Activated T-helper 1 cell treated with anti-CD3 and anti-CD28 coated beads, Interleukin-12 subunit alpha, Interleukin-12 subunit beta, Interleukin-2, Interleukin-4 antibody, amounts not matched to agents 30 ng/mL and 10 ng/mL and 1 ng/mL, durations not matched to agents 14 hours and 24 hours and 36 hours (primary cell): ENCODE results near the gene TTLL7. TPM values are rescaled to one million over a fixed set of nuclear protein-coding genes. Genes with fewer than 3 reads are reported as not detected.

Experiments used
- DNase-seq: peaks from one replicate; pipeline ENCODE4 v3.0.0; 2021; ENCODE audit warnings: low spot score
- H3K27ac Mint-ChIP-seq: one replicate; pipeline ENCODE4 v1.8.0; 2021; ENCODE audit warnings: mild to moderate bottlenecking, mixed read lengths
- H3K27me3 Mint-ChIP-seq: one replicate; pipeline ENCODE4 v1.8.0; 2022; ENCODE audit warnings: mild to moderate bottlenecking, moderate library complexity, mixed read lengths; ENCODE audit not compliant: insufficient read depth
- H3K36me3 Mint-ChIP-seq: one replicate; pipeline ENCODE4 v1.8.0; 2021; ENCODE audit warnings: low read depth, mixed read lengths
- H3K4me1 Mint-ChIP-seq: one replicate; pipeline ENCODE4 v1.8.0; 2021; ENCODE audit warnings: low read depth, mixed read lengths
- H3K4me3 Mint-ChIP-seq: one replicate; pipeline ENCODE4 v1.8.0; 2021; ENCODE audit warnings: mild to moderate bottlenecking, moderate library complexity, mixed read lengths
- H3K9me3 Mint-ChIP-seq: one replicate; pipeline ENCODE4 v1.8.0; 2021; ENCODE audit warnings: mixed read lengths
- intact Hi-C: fragments of 100-400 bp; cut with micrococcal nuclease; formaldehyde crosslinking; loops from one replicate; pipeline ENCODE4 v1.15.1; 2024
- total RNA-seq: library from RNA; stranded (reverse); gene quantifications from 2 replicates; pipeline ENCODE4 v1.2.3, GENCODE V29; 2022

TTLL7 gene
- total RNA-seq, 1 donor from 2014 or later = 0.29 TPM

DNA sequence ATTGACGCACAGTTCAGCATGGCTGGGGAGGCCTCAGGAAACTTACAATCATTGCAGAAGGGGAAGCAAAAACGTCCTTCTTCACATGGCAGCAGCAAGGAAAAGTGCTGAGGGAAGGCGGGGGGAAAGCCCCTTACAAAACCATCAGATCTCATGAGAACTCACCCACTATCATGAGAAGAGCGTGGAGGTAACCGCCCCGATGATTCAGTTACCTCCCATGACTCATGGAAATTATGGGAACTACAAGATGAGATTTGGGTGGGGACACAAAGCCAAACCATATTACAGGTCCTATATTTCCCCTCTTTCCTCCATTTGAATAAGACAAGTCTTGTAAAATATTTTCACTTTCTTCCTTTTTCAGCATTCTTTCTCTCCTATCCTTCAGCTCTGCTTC lies 7.7 kb upstream of the TTLL7 start:
- intact Hi-C loops = no loop called here
- no peaks in the 10 kb centered on the region for H3K9me3 Mint-ChIP-seq
- DNase-seq = no peak
- H3K27me3 Mint-ChIP-seq = peaks cover 22% of the 10 kb centered on the region
- H3K4me3 Mint-ChIP-seq = no peak overlapping the region
- no peaks in the 10 kb centered on the region for H3K36me3 Mint-ChIP-seq
- H3K27ac Mint-ChIP-seq = no peak overlapping the region
- no peaks in the 10 kb centered on the region for H3K4me1 Mint-ChIP-seq

DNA sequence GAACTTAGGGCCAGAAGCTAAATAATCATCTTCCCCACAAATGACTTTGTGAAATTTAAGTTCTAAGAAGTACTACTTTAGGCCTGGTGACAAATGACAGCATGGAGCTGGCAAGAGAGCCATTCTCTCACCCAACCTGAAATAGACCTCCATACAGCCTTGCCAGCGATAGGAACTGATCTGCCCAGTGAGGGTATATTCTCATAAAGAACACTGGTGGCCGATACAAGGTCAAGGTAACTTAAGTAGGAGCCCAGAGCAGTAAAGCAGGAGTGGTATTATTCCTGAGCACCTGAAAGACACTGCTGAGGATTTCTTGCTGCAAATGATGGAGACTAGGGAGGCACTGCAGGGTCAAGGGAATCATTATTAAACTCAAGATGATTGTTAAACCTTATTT lies 2.6 kb upstream of the TTLL7 start:
- H3K4me3 Mint-ChIP-seq = no peak overlapping the region
- no peak for DNase-seq
- intact Hi-C loops = no loop called here
- H3K4me1 Mint-ChIP-seq = peaks cover 24% of the 10 kb centered on the region
- peaks cover 48% of the 10 kb centered on the region for H3K27me3 Mint-ChIP-seq
- H3K27ac Mint-ChIP-seq = no peak overlapping the region
- no peaks in the 10 kb centered on the region for H3K36me3 Mint-ChIP-seq
- H3K9me3 Mint-ChIP-seq = no peaks in the 10 kb centered on the region

DNA sequence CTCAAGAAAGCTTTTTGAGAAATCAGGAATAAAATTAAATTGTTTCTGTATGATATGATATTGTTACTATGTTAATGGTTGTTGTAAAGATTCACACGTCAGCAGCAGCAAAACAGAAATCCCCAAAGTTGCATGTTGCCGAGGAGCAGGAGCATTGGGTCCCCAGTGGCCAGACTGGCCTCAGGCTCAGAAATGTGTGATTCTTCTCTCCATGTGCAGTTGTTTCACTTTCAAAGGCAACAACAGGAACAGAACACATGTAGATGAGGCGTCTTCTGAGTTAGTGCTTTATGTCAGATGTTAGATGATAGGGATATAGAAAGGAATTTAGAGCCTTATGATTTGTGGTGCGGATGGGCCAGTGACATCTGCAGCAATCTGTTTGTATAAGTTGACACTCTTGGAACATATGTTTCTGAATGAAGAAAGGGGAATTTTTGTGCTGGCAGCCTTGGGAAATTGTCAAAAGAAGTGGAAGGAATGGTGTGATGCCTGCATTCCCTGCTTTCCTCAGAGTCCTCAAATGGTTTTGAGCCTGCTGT lies 2.1 kb upstream of the TTLL7 start:
- intact Hi-C loops = no loop called here
- H3K4me3 Mint-ChIP-seq = no peak overlapping the region
- no peak overlapping the region for H3K27ac Mint-ChIP-seq
- H3K27me3 Mint-ChIP-seq = peaks cover 53% of the 10 kb centered on the region
- no peaks in the 10 kb centered on the region for H3K36me3 Mint-ChIP-seq
- no peaks in the 10 kb centered on the region for H3K9me3 Mint-ChIP-seq
- H3K4me1 Mint-ChIP-seq = peaks cover 24% of the 10 kb centered on the region
- DNase-seq = no peak

DNA sequence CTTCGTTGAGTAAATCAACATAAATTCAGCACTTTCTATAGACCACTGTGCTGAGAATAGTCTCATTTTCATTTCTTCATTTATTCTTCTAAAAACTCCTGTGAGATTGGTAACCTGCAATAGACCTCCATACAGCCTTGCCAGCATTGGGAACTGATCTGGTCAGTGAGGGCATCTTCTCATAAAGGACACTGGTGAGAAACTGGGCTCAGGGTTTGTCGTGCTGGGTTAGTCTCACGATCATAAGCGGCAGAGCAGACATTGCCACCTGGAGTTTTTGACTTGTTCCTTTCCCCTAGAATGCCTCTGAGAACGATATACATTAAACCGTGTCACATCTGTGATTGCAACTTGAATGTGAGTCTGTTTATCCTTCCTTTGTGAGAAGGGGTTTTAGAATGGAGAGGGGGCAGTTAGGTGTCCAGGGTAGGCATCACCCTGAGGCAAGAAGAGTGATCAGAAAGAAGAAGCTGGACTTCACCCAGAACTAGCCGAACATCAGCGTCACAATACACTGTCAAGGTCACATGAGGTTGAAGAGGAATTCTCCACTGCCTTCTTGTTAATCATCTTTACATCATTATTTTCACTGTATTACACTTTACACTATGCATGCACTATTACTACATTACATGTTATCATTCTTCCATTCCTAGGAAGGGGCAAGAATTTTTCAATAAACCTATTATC lies 1.4 kb upstream of the TTLL7 start:
- H3K4me3 Mint-ChIP-seq = peak overlapping the region; percentile 82
- intact Hi-C loops = no loop called here
- peaks cover 24% of the 10 kb centered on the region for H3K4me1 Mint-ChIP-seq
- no peak for DNase-seq
- peaks cover 56% of the 10 kb centered on the region for H3K27me3 Mint-ChIP-seq
- H3K9me3 Mint-ChIP-seq = no peaks in the 10 kb centered on the region
- H3K27ac Mint-ChIP-seq = no peak overlapping the region
- no peaks in the 10 kb centered on the region for H3K36me3 Mint-ChIP-seq

DNA sequence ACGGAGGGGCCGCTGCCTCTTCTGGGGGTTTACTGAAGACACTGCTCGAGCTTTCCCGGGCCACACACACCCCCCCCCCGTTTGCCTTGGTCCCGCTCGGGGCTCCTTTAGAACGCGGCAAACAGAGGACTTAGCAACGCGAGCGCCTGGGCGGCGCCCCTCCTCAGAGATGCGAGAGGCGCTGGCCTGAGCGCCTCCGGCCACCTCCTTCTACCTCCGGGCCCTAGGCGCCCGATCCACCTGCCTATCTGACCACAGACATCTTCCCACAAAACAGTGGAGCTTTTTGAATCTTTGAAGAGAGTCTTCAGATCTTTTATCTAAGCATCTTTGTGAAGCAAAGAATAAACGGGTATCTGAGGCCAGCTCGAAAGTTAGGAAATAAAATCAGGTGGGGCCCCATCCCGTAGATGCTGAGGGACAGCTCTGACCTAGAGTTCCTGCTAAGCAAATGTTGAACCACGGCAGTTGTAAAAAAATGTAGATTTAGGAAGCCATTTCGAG lies 436 bp upstream of the TTLL7 start:
- intact Hi-C loops = loop anchor here (1.0 to 5.0 kb wide), 5 partner anchors 79 to 1278 kb away; partner anchors contain the start of genes BCL10, SAMD13 and SSX2IP
- Mint-ChIP-seq H3K4me1 (peaks cover 24% of the 10 kb centered on the region), H3K27me3 (peaks cover 60% of the 10 kb centered on the region), H3K27ac (peak overlapping the region; percentile 56), H3K36me3 (no peaks in the 10 kb centered on the region), H3K9me3 (no peaks in the 10 kb centered on the region), H3K4me3 (peak overlapping the region; percentile 82)
- no peak for DNase-seq

DNA sequence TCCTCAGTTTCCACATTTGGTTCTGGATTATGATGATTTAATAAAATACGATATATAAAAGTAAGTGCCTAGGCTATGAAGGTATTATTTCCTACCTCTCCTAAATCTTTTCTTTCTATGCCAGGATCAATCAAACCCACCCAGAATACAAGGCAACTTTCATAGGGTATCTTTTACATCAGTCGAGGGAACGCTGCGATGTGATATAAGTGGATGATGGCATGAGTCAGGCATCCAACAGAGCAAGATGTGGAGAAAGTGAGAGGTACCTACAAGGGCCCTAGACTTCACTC lies 781 bp downstream of the TTLL7 start:
- peaks cover 24% of the 10 kb centered on the region for H3K4me1 Mint-ChIP-seq
- DNase-seq = no peak
- H3K36me3 Mint-ChIP-seq = no peaks in the 10 kb centered on the region
- H3K27me3 Mint-ChIP-seq = peaks cover 62% of the 10 kb centered on the region
- H3K9me3 Mint-ChIP-seq = no peaks in the 10 kb centered on the region
- no peak overlapping the region for H3K27ac Mint-ChIP-seq
- intact Hi-C loops = loop anchor here (5.0 kb wide), 4 partner anchors 124 to 1279 kb away; partner anchors contain the start of genes BCL10, SAMD13 and SSX2IP
- H3K4me3 Mint-ChIP-seq = peak overlapping the region; percentile 89

DNA sequence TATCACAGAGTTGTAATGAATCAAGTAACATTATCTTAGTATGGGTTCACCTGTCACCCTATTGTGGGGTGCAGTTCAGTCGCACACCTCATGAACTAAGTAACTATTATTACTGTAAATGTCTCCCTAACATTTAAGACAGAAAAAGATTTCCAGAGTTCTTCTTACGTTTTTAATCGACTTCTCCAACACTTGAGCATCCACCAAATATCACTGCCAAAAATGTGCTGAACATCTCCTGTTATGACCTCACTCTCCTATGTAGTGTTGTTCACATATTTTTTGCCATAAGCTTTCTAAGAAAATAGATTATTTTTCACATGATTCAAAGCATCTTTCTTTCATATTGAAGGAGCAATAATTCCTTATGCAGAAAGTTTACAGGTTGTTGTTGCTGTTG lies 1.3 kb downstream of the TTLL7 start:
- intact Hi-C loops = loop anchor here (2.0 to 5.0 kb wide), 5 partner anchors 125 to 1280 kb away; partner anchors contain the start of genes BCL10, SAMD13 and SSX2IP
- peaks cover 24% of the 10 kb centered on the region for H3K4me1 Mint-ChIP-seq
- H3K9me3 Mint-ChIP-seq = no peaks in the 10 kb centered on the region
- peaks cover 62% of the 10 kb centered on the region for H3K27me3 Mint-ChIP-seq
- H3K4me3 Mint-ChIP-seq = no peak overlapping the region
- H3K27ac Mint-ChIP-seq = no peak overlapping the region
- no peaks in the 10 kb centered on the region for H3K36me3 Mint-ChIP-seq
- DNase-seq = no peak

DNA sequence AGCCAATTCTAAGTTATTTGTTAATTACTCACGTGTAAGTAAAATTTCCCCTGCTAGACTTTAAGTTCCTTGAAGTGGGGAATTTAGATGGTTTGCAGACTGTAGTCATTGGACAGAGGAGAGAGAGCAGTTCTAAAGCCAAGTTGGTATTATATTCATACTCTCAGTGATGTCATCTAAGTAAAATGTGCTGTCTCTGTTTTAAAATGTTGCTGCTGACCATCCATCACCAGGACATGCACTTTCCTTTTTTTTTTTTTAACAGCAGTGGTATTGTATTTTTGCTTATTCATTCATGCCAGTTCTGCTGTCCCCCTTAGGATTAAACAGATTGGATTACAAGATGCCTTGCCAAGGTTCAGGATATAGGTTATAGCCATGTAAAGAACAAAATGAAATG lies 2.3 kb downstream of the TTLL7 start:
- Mint-ChIP-seq H3K36me3 (no peaks in the 10 kb centered on the region), H3K4me1 (peaks cover 24% of the 10 kb centered on the region), H3K4me3 (no peak overlapping the region), H3K27ac (no peak overlapping the region), H3K27me3 (peaks cover 60% of the 10 kb centered on the region), H3K9me3 (no peaks in the 10 kb centered on the region)
- intact Hi-C loops = loop anchor here (2.0 to 5.0 kb wide), 5 partner anchors 126 to 1281 kb away; partner anchors contain the start of genes BCL10, SAMD13 and SSX2IP
- no peak for DNase-seq

DNA sequence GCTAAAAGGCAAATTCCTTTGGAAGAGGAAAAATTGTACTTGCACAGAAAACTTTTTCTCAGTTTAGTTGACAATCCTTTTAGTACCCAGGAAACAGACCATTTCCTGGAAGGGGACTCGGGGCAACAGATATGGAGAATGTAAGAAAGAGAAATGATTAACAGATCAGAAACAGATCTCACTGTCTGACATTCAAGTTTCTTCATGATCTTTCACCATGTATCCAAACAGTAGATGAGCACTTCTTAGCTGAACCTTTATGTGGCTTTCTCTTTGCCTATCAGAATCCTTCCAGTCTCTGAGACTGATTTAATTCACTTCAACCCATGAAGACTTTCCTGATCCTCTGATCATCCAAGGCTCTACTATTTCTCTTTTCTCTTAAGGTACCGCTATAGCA lies 2.7 kb downstream of the TTLL7 start:
- peaks cover 58% of the 10 kb centered on the region for H3K27me3 Mint-ChIP-seq

DNA sequence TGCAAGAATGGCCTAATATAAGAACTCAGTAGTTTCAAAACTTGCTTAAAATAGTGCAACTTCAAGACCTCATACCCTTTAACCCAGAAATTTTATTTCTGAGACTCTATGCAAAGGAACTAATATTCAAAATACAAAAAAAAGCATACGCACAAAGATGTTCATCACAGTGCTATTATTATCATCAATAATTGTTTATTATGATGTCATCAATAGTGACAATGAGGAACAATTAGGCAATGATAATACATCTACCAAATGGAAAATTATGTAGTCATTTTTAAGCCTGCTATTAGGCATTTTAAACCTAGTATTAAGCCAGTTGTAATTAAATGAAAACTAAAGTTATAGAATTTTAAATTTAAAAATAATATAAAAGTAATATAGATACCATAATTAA lies 3.3 kb downstream of the TTLL7 start:
- no peak overlapping the region for H3K4me3 Mint-ChIP-seq
- no peaks in the 10 kb centered on the region for H3K9me3 Mint-ChIP-seq
- no peak overlapping the region for H3K27ac Mint-ChIP-seq
- no peak for DNase-seq
- no peaks in the 10 kb centered on the region for H3K36me3 Mint-ChIP-seq
- intact Hi-C loops = loop anchor here (2.0 to 5.0 kb wide), 5 partner anchors 127 to 1282 kb away; partner anchors contain the start of genes BCL10, SAMD13 and SSX2IP
- peaks cover 20% of the 10 kb centered on the region for H3K4me1 Mint-ChIP-seq
- H3K27me3 Mint-ChIP-seq = peaks cover 55% of the 10 kb centered on the region

More for the DNA sequence above, 2.7 kb downstream of the TTLL7 start:
- H3K4me3 Mint-ChIP-seq = no peak overlapping the region
- intact Hi-C loops = loop anchor here (2.0 to 5.0 kb wide), 5 partner anchors 126 to 1281 kb away; partner anchors contain the start of genes BCL10, SAMD13 and SSX2IP
- H3K27ac Mint-ChIP-seq = no peak overlapping the region
- H3K9me3 Mint-ChIP-seq = no peaks in the 10 kb centered on the region
- H3K36me3 Mint-ChIP-seq = no peaks in the 10 kb centered on the region
- no peak for DNase-seq
- H3K4me1 Mint-ChIP-seq = peaks cover 24% of the 10 kb centered on the region

DNA sequence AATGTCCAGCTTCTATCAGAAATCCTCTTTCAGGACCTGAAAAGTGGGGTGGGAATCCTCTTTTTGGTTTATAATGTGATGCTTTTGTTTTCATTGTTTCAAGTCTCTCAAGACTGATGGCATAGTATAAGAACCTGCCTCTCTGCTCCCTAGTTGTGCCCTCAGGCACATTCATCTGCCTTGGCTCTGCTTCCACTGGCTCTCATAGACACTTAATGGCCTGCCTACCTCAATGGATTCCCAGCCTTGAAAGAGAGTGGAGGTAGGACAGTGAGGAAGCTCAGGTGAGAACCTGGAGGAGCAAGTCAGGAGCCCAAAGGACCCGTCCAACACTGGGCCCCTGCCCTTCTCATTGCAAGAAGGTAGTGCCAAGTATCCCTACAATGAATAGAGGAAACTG lies 4.8 kb downstream of the TTLL7 start:
- Mint-ChIP-seq H3K27me3 (peaks cover 48% of the 10 kb centered on the region), H3K36me3 (no peaks in the 10 kb centered on the region), H3K27ac (no peak overlapping the region), H3K9me3 (no peaks in the 10 kb centered on the region), H3K4me1 (peaks cover 4% of the 10 kb centered on the region), H3K4me3 (no peak overlapping the region)
- DNase-seq = no peak
- intact Hi-C loops = no loop called here

DNA sequence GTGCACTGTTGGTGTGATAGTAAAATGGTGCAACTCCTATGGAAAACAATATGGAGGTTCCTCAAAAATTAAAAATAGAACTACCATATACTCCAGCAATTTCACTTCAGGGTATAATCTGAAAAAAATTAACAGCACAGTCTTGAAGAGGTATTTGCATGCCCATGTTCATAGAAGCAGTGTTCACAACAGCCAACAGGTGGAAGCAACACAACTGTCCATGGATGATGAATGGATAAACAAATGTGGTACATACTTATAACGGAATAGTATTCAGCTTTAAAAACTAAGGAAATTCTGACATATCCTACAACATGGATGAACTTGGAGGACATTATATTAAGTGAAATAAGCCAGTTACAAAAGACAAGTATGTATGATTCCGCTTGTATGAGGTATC lies 8.2 kb downstream of the TTLL7 start:
- H3K4me3 Mint-ChIP-seq = no peak overlapping the region
- intact Hi-C loops = no loop called here

DNA sequence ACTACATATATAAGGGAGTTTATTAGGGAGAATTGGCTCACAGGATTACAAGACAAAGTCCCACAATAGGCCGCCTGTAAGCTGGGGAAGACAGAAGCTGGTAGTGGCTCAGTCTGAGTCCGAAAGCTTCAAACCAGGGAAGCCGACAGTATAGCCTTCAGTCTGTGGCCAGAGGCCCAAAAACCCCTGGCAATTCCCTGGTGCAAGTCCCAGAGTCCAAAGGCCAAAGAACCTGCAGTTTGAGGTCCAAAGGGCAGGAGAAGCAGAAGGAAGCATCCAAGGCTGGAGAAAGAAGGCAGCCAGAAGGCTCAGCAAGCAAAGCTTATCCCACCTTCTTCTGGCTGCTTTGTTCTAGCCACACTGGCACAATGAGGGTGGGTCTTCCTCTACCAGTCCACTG lies 13.9 kb downstream of the TTLL7 start:
- Mint-ChIP-seq H3K36me3 (no peaks in the 10 kb centered on the region), H3K4me3 (no peak overlapping the region), H3K9me3 (peaks cover 8% of the 10 kb centered on the region), H3K27ac (no peak overlapping the region), H3K4me1 (no peaks in the 10 kb centered on the region), H3K27me3 (no peaks in the 10 kb centered on the region)
- no peak for DNase-seq
- intact Hi-C loops = no loop called here

More for the DNA sequence above, 8.2 kb downstream of the TTLL7 start:
- Mint-ChIP-seq H3K27ac (no peak overlapping the region), H3K36me3 (no peaks in the 10 kb centered on the region), H3K27me3 (peaks cover 22% of the 10 kb centered on the region), H3K9me3 (peaks cover 8% of the 10 kb centered on the region), H3K4me1 (no peaks in the 10 kb centered on the region)
- DNase-seq = no peak
